NCI-H2227 (cell line): Measurements from ENCODE around the gene TMEM140.
A peak's percentile ranks its signal among the peaks of the same experiment; 100 is the strongest.
"Not testable (repeated sequence)": the region's sequence is repeated elsewhere in the genome, so short reads cannot be mapped to it uniquely, and the experiment has no call there.

Experiments
- DNase-seq: peaks from one replicate; lab custom pipeline; 2025; ENCODE audit not compliant: unreplicated experiment; lab: John Stamatoyannopoulos, UW

TMEM140 gene

DNA sequence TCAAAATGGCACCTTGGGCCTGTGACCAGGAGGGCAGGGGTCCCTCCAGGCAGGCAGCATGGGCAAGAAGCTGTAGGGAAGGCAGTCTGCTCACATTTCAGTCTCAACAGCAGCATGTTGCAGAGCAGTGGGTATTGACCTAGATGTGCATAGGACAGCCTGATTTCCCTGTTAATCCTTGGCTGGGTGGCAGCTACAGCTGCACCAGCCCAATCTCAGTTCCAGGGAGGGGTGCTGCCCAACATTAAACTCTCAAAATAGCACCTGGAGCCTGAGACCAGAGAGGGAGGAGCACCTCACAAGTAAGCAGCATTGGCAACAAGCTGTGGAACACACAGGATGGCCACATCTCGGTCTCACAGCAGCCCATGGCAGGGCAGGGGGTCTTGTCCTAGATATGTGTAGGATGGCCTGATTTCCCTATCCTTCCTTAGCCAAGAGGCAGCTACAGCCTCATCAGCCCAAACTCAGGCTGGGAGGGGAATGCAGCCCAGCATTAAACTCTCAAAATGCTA lies 10.3 kb downstream of the TMEM140 start:
- no peak for DNase-seq

DNA sequence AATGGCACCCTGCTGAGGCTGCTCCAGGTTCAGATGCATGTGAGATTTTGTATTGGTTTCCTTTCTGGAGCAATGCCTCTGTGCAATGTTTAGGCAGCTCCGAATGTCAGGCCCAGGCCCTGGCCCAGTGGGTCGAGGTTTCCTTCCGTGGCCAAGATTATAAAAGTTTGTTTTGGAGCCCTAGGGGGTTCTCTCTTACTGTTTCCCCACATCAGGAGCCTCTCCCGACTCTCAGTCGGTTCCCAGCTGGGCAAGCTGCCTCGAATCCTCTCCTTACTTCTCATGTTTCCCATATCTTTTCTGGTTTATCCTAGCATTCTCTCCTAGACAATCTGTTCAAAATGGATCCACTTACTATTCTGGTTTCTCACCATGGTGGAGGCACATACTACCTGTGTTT lies 11.0 kb downstream of the TMEM140 start:
- DNase-seq: no peak

DNA sequence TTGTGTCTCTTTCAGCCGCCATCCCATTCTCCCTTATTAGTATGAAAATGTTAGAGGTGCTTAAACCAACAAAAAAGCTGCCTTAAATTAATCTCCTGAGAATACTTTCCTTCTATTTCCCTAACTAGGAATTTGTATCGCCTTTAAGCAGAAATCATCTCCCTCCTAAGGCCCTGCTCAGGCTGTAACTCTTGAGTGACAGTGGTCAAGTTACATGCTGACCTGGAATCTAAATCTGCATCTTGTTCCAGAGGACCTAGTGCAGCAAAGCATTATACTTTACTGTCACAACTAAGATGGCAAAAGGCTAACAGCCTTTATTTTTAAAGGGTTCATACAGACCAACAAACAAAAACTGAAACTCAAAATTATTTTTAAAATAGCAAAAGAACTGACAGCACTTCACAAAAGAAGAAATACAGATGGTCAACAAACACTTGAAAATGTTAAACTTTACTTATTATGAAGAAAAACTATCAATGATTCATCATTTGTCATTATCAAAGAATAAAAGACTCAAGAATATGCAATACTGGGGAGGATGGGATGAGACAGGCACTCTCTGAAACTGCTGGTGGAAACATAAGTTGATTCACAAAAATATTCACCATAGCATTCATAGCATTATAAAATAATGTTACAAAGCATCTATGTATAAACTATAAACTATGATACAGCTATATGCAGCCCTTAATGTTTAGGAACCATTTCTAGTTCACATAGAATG lies 11.7 kb downstream of the TMEM140 start:
- no peak for DNase-seq

DNA sequence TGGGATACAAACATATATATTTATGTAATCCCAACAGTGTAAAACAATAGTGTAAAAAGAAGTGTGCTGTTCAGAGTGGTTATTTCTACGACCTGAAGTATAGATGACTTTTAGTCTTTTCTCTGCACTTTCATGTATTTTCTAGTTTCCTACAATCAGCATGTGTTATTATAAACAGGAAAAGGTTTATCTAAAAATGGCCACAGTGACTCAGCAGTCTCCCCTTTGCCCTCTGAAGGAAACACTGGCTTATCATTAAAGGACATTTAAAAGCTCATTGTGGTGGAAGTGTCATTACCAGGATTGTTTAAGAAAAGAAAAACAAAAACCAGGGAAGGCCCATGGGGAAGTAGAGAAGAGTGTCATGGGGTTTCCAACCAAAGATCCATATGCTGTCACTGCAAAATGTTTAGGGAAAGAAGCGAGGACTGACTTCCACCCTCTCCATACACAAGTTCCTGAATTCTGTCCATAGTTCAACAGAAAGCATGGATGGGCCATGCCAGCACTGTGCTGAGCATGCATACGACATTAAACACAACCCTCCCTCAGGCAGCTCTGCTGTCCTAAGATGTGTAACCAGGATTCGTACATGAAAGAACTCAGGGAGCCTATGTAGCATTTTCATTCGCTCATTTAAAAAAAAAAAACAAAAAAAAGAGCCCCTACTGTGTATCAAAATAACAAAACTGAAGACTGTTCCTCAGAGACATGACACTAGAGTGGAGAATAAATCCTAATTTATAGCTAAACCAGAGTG lies 12.4 kb downstream of the TMEM140 start:
- DNase-seq: no peak

DNA sequence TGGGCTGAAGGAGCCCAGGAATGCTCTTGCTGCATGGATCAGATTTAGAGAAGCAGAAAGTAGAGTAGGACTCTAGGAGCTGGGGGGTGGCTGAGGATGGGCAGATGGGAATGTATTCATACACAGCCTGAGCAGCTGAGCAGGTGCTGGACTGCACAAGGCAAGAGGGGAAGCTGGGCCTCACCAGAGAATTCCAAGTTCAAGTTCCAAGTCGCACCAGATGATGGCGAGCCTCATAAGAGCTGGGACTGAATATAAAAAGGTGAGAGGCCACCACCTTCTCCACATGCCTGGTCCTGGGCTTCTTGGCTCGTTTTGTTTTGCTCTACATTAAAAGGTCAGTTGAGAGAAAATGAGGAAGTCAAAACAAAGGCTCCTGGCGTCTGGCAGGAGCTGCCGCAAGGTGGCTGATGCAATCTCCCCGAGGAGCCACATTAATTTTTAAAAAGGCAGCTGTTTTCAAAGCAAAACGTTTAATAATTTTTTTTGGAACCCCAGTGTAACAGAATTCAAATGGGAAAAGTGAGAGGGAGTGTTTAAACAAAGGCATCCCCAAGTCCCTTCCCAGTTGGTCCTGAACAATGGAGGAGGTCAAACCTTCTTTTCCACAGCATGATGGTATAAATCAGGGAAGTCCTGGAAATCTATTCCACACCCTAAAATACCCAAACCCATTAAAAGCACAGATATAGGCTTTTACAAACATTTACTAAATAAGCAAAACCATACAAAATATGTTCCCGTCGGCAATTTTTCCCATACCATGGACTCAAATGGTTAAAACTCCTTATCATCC lies 13.2 kb downstream of the TMEM140 start:
- DNase-seq: no peak

DNA sequence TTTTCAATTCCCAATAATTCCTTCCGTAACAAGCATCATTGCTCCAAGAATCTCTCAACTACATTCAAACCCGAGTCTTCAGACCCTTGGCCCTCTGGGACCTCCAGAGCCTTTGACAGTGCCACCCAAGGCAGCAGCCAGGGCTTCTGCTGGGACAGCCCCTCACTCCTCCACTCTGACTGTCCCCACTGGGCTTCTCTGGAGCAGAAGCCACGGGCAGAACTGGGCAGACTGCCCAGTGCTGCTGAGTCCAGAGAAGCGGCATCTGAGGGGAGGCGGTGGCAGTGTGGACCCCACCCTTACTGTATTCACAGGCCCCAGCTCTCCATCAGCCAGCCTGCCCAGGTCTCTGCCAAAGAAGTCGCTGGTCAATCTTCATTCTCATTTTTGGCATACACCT lies 13.8 kb downstream of the TMEM140 start:
- DNase-seq: no peak

DNA sequence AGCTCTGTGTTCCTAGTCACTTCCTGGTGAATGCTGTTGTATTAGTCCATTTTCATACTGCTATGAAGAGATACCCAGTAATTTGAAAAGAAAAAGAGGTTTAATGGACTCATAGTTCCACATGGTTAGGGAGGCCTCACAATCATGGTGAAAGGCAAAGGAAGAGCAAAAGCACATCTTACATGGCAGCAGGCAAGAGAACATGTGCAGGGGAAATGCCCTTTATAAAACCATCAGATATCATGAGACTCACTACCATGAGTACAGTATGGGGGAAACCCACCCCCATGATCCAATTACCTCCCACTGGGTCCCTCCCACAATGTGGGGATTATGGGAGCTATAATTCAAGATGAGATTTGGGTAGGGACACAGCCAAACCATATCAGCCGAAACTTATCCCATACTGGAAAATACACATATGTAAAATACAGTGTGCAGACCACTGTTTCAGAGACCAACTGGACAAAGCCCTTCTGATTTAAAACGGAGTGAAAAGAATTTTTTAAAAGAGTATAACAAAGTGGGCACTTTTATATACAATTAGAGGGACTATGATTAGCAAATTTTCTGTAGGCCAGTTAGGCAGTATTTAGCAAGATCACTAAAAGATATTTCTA lies 14.6 kb downstream of the TMEM140 start:
- no peak for DNase-seq

DNA sequence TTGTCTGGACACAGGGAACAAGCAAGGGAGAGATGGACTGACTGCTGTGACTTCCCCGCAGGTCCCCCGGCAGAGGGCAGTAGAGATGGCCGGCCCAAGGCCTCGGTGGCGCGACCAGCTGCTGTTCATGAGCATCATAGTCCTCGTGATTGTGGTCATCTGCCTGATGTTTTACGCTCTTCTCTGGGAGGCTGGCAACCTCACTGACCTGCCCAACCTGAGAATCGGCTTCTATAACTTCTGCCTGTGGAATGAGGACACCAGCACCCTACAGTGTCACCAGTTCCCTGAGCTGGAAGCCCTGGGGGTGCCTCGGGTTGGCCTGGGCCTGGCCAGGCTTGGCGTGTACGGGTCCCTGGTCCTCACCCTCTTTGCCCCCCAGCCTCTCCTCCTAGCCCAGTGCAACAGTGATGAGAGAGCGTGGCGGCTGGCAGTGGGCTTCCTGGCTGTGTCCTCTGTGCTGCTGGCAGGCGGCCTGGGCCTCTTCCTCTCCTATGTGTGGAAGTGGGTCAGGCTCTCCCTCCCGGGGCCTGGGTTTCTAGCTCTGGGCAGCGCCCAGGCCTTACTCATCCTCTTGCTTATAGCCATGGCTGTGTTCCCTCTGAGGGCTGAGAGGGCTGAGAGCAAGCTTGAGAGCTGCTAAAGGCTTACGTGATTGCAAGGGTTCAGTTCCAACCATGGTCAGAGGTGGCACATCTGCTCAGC lies 16.6 kb downstream of the TMEM140 start:
- no peak for DNase-seq

DNA sequence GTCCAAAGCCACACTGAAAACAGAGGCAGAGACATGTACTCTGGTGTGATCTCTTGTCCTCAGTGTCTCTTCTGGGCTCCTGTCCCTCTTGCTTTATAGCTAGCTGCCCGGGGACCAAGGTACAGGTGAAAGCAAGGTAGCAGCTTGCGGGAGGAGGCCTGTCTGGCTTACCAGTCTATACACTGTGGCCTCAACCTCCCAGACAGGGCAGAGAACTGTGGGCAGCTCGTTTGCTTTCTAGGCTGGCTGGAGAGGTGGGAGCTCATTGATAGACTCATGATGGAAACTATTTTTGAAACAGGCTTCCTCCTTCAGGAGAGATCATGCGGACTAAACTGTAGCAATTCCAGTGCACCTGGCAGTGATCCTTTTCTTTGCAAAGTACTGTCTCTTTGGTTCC lies 18.0 kb downstream of the TMEM140 start:
- DNase-seq: no peak

DNA sequence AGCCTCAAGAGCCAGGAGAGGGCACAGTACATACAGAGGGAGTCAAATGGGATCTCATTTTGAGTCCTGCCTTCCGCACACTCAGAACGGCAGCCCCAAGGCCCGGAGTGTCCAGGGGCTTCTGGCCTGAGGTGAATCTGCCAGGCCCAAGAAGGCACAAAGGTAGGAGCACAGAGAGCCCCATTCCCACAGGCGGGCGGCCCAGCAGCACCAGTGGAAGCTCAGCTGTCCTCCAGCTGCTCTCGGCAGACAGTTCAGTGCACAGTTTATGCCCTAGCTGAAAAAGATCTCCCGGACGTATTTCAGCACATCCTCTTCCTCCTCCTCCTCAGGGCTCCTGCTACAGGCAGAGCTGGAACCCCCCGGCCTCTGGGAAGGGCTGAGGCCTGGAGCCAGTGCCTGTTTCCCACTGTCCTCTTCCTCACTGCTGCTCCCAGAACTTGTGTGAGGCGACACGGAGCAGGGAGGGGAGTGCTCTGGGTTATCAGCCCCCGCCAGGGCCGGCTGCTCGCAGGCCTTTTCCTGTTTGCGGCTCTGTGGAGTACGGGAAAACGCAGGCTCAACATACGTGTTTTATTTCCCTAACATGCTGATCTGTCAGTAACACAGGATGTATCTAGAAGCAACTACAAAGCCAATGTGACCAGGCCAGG lies 18.6 kb downstream of the TMEM140 start:
- no peak for DNase-seq

DNA sequence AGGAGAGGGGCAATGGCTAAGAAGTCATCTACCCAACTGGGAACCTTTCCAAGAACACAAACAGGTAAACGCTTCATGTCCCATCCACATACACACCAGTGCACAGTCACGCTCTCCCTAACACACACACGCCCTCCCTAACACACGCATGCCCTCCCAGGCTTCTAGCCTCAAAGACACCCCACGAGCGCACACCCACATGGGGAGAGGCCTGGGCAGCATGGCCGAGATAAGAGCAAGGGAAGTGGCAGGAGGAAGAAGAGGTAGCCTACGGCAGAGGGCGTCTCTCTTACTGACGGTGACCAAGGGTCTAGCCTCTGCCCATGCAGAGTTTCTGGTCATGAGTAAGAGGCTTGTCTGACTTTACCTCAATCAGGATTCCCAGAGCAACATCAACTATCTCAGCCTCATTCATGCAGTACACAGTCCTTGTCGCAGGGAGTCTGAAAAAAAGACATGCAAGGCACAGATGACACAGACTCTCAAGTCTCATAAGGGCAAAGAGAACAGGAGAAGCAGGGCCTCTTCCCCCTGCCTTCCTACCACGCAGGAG lies 19.6 kb downstream of the TMEM140 start:
- no peak for DNase-seq

DNA sequence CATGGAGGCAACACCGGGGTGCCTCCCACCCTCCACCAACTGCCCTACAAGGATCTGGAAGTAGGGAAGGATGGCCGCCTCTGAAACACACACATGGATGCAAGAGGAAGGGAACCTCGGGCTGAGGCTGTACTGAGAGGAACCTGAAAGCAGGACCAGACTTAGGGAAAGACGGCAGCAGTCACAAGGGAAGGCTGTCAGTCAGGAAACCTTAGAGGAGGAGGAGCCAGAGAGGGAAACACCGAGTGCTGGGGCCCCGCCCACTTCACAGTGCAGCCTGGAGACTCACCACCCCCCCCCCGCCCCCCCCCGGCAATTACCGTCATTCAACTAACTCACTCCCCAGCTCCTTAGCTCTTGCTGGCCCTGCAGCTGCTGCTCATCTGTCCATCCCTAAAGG lies 20.1 kb downstream of the TMEM140 start:
- DNase-seq: no peak

DNA sequence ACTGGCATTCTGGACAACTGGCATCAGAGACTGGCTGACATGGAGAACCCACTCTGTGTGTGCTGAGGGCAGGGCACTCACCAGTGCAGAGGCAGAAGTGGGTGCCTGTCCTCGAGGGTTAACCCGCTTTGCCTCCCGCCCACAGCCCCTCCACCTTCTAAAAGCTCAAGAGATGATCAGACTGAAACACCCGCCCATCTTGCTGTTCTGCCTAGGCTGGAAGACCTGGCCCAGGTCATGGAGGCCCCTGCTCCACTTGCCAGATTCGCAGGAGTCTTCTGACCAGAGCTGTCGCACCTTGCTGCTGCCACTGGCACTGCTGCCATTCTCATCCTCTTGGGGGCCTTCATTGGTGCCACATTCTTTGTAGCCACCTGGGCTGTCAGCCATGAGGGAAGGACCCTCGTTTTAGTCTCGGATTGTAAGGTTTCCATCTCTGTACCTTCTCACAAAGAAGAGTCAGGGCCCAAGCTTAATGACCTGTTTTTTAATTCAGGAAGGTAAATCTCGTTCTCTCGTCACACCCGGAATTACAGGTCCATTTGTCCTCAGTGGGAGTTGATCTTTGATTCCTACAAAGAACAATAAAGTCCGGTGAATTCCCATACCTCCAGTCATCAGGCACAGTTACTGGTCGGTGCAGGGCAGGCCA lies 20.7 kb downstream of the TMEM140 start:
- no peak for DNase-seq

DNA sequence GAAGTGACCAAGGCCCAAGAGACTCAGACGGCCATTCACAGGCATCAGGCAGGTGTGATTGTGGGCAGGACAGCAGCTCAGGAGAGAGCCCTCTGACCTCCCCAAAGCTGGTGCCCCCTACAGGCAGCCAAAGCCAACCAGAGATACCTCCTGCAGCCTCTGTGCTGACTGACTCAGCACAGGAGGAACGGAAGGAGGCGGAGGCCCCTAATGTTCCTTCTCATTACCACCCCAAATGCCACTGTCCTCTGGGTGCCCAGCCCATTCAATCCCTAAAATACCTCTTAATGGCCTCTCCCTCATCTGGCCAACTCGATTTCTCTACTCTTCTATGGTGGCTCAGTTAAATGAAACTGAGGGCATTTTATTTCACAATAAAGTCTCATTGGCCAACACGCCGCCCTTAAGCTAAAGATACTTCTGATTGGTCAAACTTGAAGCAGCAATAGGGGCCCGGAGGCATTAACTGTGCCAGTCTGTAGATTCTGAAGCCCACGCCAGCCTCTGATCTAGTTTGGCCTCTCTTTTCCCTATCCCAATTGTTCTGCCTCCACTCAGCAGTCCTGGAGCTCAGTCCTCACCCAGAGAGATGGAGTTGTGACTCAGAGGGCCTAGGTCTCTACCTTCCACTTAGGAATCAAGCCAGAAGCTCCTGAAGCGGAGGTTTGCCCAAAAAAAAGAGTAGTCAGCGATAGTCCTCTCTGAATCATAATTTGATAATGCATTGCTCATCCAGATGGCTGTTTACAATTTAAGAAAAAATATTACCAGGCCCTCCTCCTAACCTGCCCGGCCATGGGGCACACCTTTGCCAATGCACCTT lies 21.5 kb downstream of the TMEM140 start:
- no peak for DNase-seq

DNA sequence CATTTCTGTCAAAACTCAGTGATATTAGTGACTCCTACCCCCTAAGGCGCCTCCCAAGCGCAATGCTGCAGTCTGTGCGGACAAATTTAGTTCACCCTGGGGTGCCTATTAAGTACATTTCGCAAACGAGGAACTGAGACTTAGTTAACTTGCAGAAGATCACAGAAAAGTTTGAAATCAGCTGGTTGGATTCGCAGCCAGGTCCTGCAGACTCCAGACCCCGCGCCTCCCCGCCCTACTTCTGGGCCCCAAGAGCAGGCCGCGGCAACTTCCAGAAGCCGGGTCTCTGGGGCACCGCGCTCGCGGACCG lies 22.0 kb downstream of the TMEM140 start:
- no peak for DNase-seq

DNA sequence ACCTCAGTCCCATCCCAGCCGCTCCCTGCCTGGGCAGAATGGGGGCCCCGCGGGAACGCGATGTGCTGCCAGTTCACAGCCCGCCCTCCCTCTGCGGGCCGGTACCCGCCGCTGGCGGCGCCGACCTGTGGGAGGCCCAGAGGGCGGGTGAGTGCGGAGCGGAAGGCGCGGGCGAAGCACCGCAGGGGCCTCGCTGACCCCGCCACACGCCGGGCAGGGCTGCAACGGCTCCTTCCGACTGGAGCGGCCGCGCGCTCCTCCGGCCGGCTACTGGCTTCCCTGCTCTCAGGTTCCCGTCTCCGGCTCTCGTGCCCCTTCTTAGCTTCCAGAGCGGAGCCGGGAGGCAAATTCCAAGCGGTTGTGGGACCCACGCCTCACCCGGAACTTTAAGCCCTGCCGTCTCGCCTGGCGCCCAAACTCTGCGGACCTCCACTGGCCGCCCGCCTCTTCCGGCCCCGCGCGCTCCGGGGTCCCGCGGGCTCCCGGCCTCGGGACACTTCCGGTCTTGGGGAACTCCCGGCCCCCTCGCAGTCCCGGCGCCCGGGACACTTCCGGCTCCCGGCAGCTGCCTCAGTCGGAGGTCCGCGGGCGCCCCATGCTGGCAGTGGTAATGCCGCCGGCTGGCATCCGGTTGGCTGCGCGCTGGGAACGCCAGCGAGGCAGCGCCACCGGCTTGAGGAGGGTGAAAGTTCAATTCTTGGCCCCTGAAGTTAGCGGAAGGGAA lies 22.6 kb downstream of the TMEM140 start, which contains the start of gene CYREN:
Gene CYREN (minus strand): TSS at position 434 of the 724 bp plus-strand sequence. CDS start 1,785 bp downstream, outside the sequence.
- DNase-seq: peak; percentile 94

DNA sequence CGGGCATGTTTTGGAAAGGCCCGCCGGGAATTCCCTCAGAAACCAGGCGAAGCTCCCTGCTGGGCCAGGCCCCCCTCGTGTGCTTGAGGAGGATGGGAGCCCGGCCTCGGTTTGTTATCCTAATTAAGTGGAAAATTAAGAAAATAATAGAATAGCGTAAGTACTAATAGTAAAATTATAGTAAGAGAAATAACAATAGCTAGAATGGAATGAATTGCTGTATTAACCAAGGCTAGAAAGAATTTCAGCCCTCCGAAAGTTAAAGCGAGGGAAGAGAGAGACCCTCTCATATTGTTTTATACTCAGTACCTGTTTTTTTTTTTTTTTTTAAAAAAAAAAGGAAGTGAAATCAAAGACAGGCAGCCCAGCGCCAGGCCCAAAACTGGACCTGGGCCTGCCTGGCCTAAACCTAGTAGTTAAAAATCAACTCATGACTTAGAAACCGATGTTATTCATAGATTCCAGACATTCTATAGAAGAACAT lies 23.2 kb downstream of the TMEM140 start:
- DNase-seq: not testable (repeated sequence)
